B cell (primary cell): Measurements from ENCODE around the gene PSKH1. TPM values are rescaled to one million over a fixed set of nuclear protein-coding genes. Genes with fewer than 3 reads are reported as not detected.
"Not testable (repeated sequence)": the region's sequence is repeated elsewhere in the genome, so short reads cannot be mapped to it uniquely, and the experiment has no call there.

Experiments used
- ATAC-seq: fragments of 200-7000 bp; cut with Tn5 transposase; one replicate; pipeline ENCODE4 v1.10.0; 2021; ENCODE audit warnings: low read depth, mild to moderate bottlenecking, moderate number of reproducible peaks, moderate library complexity
- CTCF ChIA-PET: fragments of 350-600 bp; sonication (Branson Sonifier 250); formaldehyde crosslinking; loops from one replicate; lab custom pipeline; 2021; ENCODE audit warnings: antibody characterized with exemption, inconsistent platforms; lab: Charles Lee
- POLR2A ChIA-PET: fragments of 350-600 bp; sonication (Branson Sonifier 250); formaldehyde crosslinking; loops from one replicate; lab custom pipeline; 2021; ENCODE audit warnings: antibody characterized with exemption; lab: Charles Lee
- DNase-seq: peaks from one replicate; pipeline ENCODE4 v3.0.0; 2013
- H2AFZ ChIP-seq: 2 replicates; pipeline ENCODE4 v1.6.1; 2012; ENCODE audit warnings: mild to moderate bottlenecking, low read depth, low read length; ENCODE audit not compliant: insufficient read depth, poor library complexity, severe bottlenecking
- H3K27ac ChIP-seq, 2 donors: 1 replicate in 1 of 2; 2 replicates in 1 of 2; pipeline ENCODE4 v1.5.1; 2012 to 2013; ENCODE audit warnings: low read length in 2 of 2, mild to moderate bottlenecking in 2 of 2, moderate library complexity in 1 of 2
- H3K27me3 ChIP-seq, 4 experiments: fragments of 200-600 bp in 1 of 4; sonication (generic) in 1 of 4; replicated peaks in 1 of 4; 1 replicate in 2 of 4; 2 replicates in 2 of 4; pipeline versions ENCODE4 v1.6.1 to v1.7.0; 2013 to 2016; ENCODE audit warnings: low read length in 3 of 4, mild to moderate bottlenecking in 2 of 4, mixed read lengths in 1 of 4, moderate library complexity in 1 of 4; ENCODE audit not compliant: insufficient read depth in 4 of 4, control insufficient read depth in 3 of 4; ENCODE audit errors: control extremely low read depth in 1 of 4
- H3K36me3 ChIP-seq, 2 experiments: replicated peaks in 1 of 2; 1 replicate in 1 of 2; 2 replicates in 1 of 2; pipeline versions ENCODE4 v1.6.1 to v1.7.1; 2013; ENCODE audit warnings: low read length in 1 of 2; ENCODE audit not compliant: insufficient read depth in 2 of 2, control insufficient read depth in 1 of 2; ENCODE audit errors: control extremely low read depth in 1 of 2, extremely low read depth in 1 of 2
- H3K4me1 ChIP-seq, 2 donors: fragments of 200-600 bp in 1 of 2; sonication (generic) in 1 of 2; 1 replicate in 1 of 2; 2 replicates in 1 of 2; pipeline versions ENCODE4 v1.5.1 to v1.6.1; 2013 to 2017; ENCODE audit warnings: low read length in 2 of 2; ENCODE audit not compliant: control insufficient read depth in 2 of 2, insufficient read depth in 2 of 2
- H3K4me2 ChIP-seq: replicated peaks from 2 replicates; pipeline ENCODE3; 2012; ENCODE audit warnings: mild to moderate bottlenecking, low read depth, low read length; ENCODE audit not compliant: poor library complexity, severe bottlenecking
- H3K4me3 ChIP-seq, 5 experiments: fragments of 200-600 bp in 1 of 5; sonication (generic) in 1 of 5; 1 replicate in 3 of 5; 2 replicates in 2 of 5; pipeline versions ENCODE4 v1.5.1 to v1.7.0; 2011 to 2016; ENCODE audit warnings: low read length in 4 of 5, mild to moderate bottlenecking in 4 of 5, low read depth in 2 of 5, control low read depth in 1 of 5, moderate library complexity in 1 of 5; ENCODE audit not compliant: insufficient read depth in 1 of 5; ENCODE audit errors: control extremely low read depth in 1 of 5, extremely low read depth in 1 of 5
- H3K79me2 ChIP-seq: fragments of 200-600 bp; sonication (generic); one replicate; pipeline ENCODE4 v1.6.0; 2016; ENCODE audit warnings: low read length; ENCODE audit not compliant: control insufficient read depth, insufficient read depth
- H3K9ac ChIP-seq: fragments of 200-600 bp; sonication (generic); 2 replicates; pipeline ENCODE4 v1.6.1; 2017; ENCODE audit warnings: mild to moderate bottlenecking, low read length, moderate library complexity
- H3K9me3 ChIP-seq, 3 donors: one replicate each; pipeline versions ENCODE4 v1.6.1 to v1.7.1; 2013; ENCODE audit warnings: low read length in 2 of 3; ENCODE audit not compliant: control insufficient read depth in 2 of 3, insufficient read depth in 1 of 3; ENCODE audit errors: control extremely low read depth in 1 of 3
- H4K20me1 ChIP-seq: 2 replicates; pipeline ENCODE4 v1.6.0; 2012; ENCODE audit warnings: mild to moderate bottlenecking, low read length; ENCODE audit not compliant: insufficient read depth, control insufficient read depth, poor library complexity, severe bottlenecking
- H3K27ac Mint-ChIP-seq: one replicate; pipeline ENCODE4 v1.8.0; 2021; ENCODE audit warnings: mixed read lengths
- H3K27me3 Mint-ChIP-seq: one replicate; pipeline ENCODE4 v1.8.0; 2021; ENCODE audit warnings: mixed read lengths
- H3K4me1 Mint-ChIP-seq: one replicate; pipeline ENCODE4 v1.8.0; 2021; ENCODE audit warnings: mixed read lengths
- H3K4me3 Mint-ChIP-seq: one replicate; pipeline ENCODE4 v1.8.0; 2021; ENCODE audit warnings: mixed read lengths
- H3K9me3 Mint-ChIP-seq: one replicate; pipeline ENCODE4 v1.8.0; 2022; ENCODE audit warnings: mixed read lengths; ENCODE audit not compliant: insufficient read depth
- CTCF ChIP-seq: fragments of 200-600 bp; IDR thresholded peaks from one replicate; pipeline ENCODE4 v1.8.0; 2022; ENCODE audit warnings: antibody characterized with exemption, mild to moderate bottlenecking
- EZH2 ChIP-seq: IDR thresholded peaks from 2 replicates; pipeline ENCODE4 v1.6.1; 2012; ENCODE audit warnings: borderline replicate concordance, low read depth, mild to moderate bottlenecking, moderate library complexity, low read length; ENCODE audit not compliant: insufficient read depth, poor library complexity, severe bottlenecking
- WGBS: methylation state at CpG from one replicate; pipeline ENCODE4 v1.1.5; 2013; ENCODE audit warnings: missing lambda C conversion rate; ENCODE audit not compliant: insufficient coverage; 5-methylcytosine and 5-hydroxymethylcytosine counted together
- intact Hi-C: fragments of 100-400 bp; cut with micrococcal nuclease; formaldehyde crosslinking; loops from one replicate; pipeline ENCODE4 v1.10.0; 2022
- polyA plus RNA-seq: library from polyadenylated mRNA; depleted of rRNA; stranded (reverse); fragments of >200 nt; gene quantifications from 2 replicates; pipeline ENCODE4 v1.2.3, GENCODE V29; 2012
- total RNA-seq, 2 donors: library from RNA; stranded (reverse); fragments of 120-200 nt in 1 of 2; gene quantifications; 1 replicate in 1 of 2; 2 replicates in 1 of 2; pipeline versions ENCODE4 v1.2.3 to v1.2.4, GENCODE V29; 2013 to 2022

PSKH1 gene
- total and polyA plus RNA-seq, 2 donors (not counting 1 experiment from before 2014, with no cell fraction given) = 20.1 to 29.1 TPM

GRCh38 chr16:67864044-67864443 lies 29.0 kb upstream of the PSKH1 start:
- not testable (repeated sequence) for H3K4me3 Mint-ChIP-seq, H3K9me3 ChIP-seq, ATAC-seq, DNase-seq, H3K9ac ChIP-seq, H3K9me3 Mint-ChIP-seq, H3K4me1 ChIP-seq, H3K4me3 ChIP-seq, H3K27ac Mint-ChIP-seq, H3K4me2 ChIP-seq, H3K4me1 Mint-ChIP-seq, H2AFZ ChIP-seq, H3K27ac ChIP-seq, H3K27me3 Mint-ChIP-seq, H3K27me3 ChIP-seq
- intact Hi-C loops = loop anchor here (2.0 kb wide), 1 partner anchor 47 kb away; no protein-coding TSS in a partner anchor
- Histone ChIP-seq H3K79me2 (peaks cover 54% of the 10 kb centered on the region), H3K36me3 (peaks cover 0 to 38% of the 10 kb centered on the region in 2 experiments), H4K20me1 (peaks cover 29% of the 10 kb centered on the region)
- ChIA-PET POLR2A (interaction anchor here (0.7 kb wide), 1 partner anchor 585 kb away, joined by 6 read pairs; no protein-coding TSS in a partner anchor), CTCF (interaction anchor here (3.0 kb wide), 1 partner anchor 48 kb away, joined by 23 read pairs; no protein-coding TSS in a partner anchor)
- WGBS = 89% methylated on average over 1 of the region's 6 CpGs

- no peaks in the 10 kb centered on the region for H3K27me3 ChIP-seq
- no peak overlapping the region for H3K4me2 ChIP-seq
- peaks cover 48% of the 10 kb centered on the region for H3K79me2 ChIP-seq
- no peak overlapping the region for H2AFZ ChIP-seq
- ChIA-PET CTCF (interaction anchor here (1.3 to 1.6 kb wide), 3 partner anchors 10 to 48 kb away, joined by 3 to 15 read pairs (median 3); no protein-coding TSS in a partner anchor), POLR2A (interaction anchor here (0.7 kb wide), 1 partner anchor 586 kb away, joined by 6 read pairs; no protein-coding TSS in a partner anchor)
- Mint-ChIP-seq H3K27me3 (no peaks in the 10 kb centered on the region), H3K4me1 (peaks cover 7% of the 10 kb centered on the region), H3K4me3 (no peak overlapping the region), H3K27ac (no peak overlapping the region), H3K9me3 (no peaks in the 10 kb centered on the region)
- H3K9me3 ChIP-seq = no peaks in the 10 kb centered on the region
- no peak overlapping the region for H3K27ac ChIP-seq
- intact Hi-C loops = loop anchor here (2.0 kb wide), 1 partner anchor 48 kb away; no protein-coding TSS in a partner anchor
- DNase-seq (no peak), ATAC-seq (no peak)
- peaks cover 0 to 38% of the 10 kb centered on the region in 2 experiments for H3K36me3 ChIP-seq
- no CpG with 5 or more reads among the region's 2 CpGs for WGBS
- H3K4me3 ChIP-seq = no peak overlapping the region
- no peak overlapping the region for H3K9ac ChIP-seq
- peaks cover 29% of the 10 kb centered on the region for H4K20me1 ChIP-seq
- H3K4me1 ChIP-seq = no peaks in the 10 kb centered on the region
- no peak for TF ChIP-seq CTCF
- TF ChIP-seq EZH2 = no peak
Observed at GRCh38 chr16:67864594-67864993, 28.5 kb upstream of the PSKH1 start.
